AG08396 (cell line): Measurements from ENCODE around the gene DUS1L.

Experiments used
- DNase-seq: peaks from one replicate; pipeline ENCODE4 v3.0.0; 2012; ENCODE audit warnings: low spot score, mixed read lengths

Gene DUS1L

DNA sequence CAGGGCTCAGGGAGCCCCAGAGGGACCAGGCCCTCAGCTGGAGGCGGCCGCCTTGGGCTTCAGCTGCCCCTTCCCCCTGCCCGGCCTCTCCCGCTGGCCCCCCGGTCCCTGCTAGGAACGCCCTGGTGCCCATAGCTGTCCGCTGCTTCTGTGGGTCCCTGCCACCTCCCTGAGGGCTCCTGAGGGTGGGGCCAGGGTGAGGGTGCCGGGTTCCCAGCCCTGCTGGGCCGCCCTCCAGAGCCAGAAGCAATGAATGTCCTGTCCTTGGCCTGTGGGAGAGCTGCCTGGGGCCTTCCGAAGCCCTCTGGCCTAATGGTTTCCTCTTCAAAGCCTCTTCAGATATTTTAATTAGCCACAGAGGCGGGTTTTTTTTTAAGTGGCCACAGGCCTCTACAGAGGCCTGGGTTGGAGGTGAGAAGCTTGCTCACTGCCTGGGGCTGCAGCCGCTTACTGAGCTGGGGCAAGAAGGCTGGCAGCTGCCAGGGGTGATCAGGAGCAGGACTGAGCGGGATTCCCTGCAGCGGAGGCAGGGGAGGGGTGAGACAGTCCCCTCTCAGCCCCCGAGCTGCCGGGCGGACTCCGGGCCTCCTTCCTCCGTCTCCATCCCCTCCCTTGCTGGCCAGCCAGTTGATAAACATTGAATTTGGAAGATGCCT is 52.8 kb downstream of the DUS1L start:
- DNase-seq, result no peak

DNA sequence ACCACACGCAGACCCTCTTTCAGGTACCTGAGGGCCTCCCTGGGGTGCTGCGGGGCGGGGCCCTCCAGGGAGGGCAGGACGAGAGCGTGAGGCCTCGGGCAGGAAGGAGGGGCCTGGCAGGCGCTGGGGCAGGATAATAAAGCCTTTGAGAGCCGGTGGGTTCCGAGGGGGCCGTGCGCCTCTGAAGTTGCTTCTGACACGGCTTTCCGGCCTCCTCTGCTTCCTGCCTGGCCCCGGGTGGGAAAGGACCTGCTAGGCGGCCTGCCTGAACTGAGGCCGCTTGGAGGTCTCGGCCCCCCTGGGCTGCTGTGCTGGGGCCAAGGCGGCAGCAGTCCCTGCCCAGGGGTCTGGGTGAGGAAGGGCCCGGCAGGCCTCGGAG is 53.4 kb downstream of the DUS1L start:
- no peak for DNase-seq

DNA sequence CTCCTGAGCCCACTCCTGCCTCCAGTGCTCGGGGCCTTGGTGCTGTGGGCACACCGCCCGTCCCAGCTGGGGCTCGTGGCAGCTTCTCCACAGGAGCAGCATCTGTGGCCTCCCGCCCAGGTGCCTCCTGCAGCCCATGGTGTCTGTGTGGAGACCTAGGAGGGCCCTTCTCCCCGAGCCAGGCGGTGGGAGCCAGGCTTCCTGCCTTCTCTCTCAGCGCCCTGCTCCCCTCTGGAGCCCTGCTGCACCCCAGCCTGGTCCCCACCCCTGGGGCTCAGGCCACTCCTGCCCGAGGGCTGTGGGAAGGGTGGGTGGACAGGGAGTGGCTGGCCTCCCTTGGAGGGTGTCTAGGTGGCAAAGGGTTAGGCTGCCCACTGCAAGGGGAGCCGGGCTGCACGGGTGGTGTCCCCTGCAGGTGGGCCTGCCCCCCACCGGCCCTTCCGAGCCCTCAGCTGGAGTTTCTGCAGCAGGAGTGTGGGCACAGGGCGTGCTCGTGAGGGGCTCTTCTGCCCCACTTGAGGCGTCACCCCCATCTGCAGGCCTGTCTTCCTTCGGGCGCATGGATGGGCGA is 53.9 kb downstream of the DUS1L start:
- no peak for DNase-seq

DNA sequence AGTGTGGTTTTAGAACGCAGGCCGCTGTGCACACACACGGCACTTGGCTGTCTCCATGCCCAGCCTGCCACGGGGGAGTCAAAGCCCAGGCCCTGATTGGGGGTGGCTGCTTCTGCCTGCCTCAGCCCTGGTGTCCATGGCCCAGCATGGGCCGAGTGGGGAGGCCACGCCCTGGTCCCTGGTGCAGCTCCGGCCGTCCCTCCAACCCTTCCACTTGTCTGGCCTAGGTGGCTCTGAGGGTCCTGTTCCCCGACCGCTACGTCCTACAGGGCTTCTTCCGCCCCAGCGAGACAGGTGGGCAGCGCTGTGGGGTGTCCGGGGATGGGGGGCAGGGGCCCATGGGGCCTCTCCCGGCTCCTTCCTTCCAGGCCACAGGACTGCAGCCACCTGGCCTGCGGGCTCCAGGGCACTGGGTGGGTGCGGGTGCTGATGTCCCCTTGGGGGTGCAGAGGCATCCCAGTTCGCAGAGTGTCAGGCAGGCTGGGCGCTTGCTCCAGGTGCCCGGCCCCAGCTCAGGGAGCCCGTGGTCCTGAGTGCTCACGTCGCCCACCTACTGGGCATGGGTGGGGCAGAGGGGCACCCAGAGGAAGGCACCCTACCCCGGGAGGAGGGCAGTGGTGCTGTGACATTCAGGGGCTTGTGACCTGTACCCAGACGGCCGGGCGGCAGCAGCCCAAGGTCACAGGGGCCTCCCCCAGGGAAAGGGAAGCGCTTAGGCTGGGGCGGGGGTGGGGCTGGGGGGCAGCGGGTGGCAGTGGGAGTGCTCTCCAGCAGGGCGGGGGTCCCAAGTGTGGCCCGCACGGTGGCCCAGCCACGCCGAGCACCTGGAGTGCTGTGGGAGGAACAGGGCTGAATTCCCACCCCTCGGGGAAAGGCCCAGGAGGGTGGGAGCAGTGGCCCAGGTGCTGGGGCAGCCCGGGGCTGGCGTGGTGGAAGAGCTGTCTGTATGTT is 54.8 kb downstream of the DUS1L start:
- no peak for DNase-seq

DNA sequence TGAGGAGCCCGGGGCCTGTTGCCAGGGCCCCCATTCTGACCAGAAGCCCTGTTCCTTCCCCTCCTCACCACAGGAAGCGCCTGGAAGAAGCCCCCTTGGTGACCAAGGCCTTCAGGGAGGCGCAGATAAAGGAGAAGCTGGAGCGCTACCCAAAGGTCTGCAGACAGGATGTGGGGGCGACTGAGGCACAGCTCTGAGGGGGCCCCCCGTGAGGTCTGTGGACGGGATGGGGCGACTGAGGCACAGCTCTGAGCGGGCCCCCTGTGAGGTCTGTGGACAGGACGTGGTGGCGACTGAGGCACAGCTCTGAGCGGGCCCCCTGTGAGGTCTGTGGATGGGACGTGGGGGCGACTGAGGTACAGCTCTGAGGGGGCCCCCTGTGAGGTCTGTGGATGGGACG is 56.2 kb downstream of the DUS1L start:
- DNase-seq, result no peak

DNA sequence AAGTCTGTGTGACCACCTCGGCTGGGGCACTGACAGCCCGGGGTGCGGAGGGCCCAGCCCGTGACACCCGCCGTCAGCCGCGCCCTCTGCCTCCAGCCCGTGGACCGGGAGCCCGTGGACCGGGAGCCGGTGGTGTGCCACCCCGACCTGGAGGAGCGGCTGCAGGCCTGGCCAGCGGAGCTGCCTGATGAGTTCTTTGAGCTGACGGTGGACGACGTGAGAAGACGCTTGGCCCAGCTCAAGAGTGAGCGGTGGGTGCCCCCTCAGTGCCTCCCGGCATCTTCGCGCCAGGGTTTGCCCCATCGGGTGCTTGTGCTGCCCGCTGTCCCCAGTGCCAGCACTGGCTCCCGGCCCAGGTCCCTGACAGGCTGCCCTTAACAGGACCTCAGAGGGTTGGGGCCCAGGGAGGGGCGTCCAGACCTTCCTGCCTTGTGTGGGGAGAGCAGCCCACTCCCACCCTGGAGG is 56.6 kb downstream of the DUS1L start:
- DNase-seq, result no peak

DNA sequence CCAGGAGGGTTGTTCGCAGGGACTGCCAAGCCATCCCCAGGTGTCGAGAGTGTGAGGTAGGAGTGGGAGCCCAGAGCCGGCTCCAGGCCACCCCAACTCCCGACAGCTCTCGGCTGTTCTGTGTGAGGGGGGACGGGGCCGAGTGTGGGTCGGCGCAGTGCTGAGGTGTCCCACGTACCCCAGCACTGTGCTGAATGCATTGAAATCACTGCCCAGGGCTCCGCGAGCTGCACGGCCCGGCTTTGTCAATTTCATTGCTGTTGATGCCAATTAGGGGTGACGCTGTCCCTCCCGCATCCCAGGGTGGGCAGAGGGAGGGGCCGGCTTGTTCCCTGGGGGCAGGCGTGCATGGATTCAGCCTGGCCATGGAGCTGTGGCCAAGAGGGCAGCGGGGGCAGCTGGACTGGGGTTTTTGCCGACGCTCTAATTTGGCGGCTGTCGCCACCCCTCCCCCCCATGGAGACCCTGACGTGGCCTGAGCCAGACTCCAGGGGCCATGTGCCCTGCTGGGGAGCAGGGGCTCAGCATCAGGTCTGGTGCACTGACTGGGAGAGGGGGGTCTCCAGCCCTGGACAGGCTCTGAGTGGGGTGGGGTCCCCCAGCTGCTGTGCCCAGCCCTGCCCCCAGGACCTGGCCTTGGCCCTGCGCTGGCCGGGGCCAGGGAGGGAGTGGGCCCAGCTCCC is 57.2 kb downstream of the DUS1L start:
- DNase-seq, result no peak
